HG02759 (cell line): ENCODE data around the gene PEAK1.
"Not testable (repeated sequence)": the region's sequence is repeated elsewhere in the genome, so short reads cannot be mapped to it uniquely, and the experiment has no call there.

ENCODE experiments used
- ATAC-seq: cut with Tn5 transposase; IDR thresholded peaks from one replicate; pipeline ENCODE4 v1.9.1; 2021; ENCODE audit warnings: mild to moderate bottlenecking, moderate library complexity; ENCODE audit not compliant: unreplicated experiment

PEAK1 gene

DNA sequence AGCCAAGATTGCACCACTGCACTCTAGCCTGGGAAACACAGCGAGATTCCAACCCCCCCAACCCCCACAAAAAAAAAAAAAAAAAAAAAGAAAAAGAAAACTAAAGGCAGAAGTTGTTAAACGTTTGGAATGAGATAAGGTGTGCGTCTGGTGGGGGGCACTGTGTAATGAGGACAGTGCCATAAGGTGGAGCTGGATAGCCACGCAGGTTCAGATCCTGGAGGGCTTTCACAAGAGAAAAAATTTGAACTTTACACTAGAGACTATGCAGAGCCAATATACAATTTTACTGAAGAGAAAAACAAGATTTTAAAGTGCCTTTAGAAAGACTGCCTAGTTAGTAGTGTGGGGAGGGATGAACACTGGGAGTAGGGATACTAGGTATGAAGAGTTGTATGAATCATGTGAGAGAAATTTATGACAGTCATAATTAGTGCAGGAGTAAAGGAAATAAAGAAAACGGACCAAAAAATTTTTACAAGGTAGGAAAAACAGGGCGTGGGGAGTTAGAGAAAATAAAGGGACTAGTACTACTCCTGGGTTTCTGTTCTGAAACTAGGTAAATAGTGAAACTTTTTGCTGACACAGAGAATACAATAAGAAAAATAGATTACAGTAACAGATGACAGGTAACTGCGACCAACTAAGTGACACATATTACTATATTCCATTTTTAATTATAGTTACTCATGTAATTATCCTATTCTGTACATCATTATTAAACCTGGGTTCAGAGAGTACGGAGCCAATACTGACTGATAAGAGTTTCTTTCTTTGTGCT lies 108.1 kb downstream of the PEAK1 start:
- ATAC-seq = no peak

DNA sequence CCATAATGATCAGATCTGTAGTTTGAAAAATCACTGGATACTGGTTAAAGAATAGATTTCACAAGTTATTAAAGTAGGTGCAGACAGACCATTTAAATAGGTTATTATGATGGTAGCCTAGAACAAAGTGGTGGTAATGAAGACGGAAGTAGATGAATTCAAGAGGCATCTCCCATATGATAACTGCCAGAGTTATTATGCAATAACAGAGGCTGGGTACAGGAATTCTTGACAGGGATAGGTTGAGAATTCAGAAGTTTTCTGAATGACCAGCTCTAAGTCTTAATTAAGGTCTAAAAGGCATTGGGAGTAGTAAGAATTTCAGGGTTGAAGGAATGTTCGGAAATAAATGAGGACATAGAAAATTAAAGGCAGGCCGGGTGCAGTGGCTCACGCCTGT lies 108.9 kb downstream of the PEAK1 start:
- ATAC-seq = no peak

DNA sequence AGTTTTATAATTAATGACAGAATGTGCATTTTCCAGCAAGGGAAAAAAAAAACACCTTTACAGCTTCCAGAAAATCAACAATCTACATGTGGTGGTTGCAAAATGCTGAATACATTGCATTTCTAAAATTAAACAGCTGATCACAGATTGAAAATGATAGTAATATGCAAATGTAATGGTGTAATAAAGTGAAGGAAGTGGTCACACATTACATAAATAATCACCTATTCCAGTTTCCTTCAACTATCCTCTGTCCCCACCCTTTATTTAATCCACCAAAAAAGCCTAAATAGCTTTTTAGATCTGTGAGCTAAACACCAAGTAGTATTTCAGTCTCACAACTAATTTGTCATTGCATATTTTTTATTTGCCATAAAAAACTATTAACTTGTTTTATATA lies 110.5 kb downstream of the PEAK1 start:
- no peak for ATAC-seq

DNA sequence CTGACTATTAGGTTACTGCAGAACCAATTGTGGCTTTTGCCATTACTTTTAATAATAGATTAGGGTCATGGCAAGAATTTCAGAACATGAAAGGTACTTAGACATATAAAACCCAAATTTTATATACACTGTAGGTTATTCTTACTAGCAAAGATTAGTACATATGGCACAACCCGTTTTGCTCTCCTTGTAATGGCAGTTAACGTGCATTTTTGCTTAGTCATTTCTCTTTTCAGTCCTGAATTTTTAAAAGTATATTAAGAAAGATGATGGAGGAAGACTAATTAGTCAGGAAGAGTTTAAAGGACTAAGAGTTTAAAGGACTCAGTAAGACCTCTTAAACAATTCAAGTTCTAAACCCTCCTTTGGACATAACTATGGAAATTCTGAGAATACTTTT lies 114.0 kb downstream of the PEAK1 start:
- no peak for ATAC-seq

DNA sequence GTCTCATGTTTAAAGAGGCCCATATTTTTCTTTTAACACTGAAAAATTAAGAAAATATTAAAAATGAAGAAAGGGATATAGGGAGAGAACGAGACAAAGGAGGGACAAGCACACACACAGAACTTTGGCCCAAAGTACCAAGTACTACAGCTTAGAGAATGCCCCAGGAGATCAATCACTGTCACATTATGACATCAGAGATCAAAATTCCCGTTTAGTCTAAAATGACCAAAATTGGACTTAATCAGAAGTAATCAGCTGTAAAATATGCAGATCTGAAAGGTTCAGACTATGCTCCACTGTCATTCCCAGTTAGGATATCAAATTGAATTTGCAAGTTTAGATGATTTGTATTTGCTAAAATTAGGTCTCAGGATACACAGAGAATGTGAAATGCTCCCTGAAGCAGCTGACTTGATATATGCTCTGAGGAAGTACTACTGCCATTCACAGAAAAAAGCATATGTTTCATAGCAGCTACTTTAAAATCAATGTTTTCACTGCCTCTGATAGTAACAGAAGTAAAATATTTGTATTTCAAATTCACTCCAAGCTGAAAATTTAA lies 123.0 kb downstream of the PEAK1 start:
- no peak for ATAC-seq

DNA sequence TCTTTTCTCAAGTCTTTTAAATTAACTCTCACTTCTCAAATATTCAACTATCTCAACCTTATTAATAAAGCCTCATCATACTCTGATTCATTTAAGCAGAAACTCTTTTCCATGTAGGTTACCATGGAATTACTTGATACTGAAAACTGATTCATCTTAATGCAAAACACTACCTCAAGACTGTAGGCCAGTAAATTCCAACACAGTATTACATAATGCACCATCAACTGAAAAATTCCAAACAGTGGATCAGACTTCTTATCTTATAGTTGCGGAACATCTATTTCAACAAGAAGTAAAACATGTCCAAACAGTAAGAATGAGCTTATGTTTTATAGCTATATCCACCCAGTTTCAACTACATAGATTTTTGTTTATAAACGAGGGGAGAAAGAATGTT lies 124.5 kb downstream of the PEAK1 start:
- ATAC-seq = no peak

DNA sequence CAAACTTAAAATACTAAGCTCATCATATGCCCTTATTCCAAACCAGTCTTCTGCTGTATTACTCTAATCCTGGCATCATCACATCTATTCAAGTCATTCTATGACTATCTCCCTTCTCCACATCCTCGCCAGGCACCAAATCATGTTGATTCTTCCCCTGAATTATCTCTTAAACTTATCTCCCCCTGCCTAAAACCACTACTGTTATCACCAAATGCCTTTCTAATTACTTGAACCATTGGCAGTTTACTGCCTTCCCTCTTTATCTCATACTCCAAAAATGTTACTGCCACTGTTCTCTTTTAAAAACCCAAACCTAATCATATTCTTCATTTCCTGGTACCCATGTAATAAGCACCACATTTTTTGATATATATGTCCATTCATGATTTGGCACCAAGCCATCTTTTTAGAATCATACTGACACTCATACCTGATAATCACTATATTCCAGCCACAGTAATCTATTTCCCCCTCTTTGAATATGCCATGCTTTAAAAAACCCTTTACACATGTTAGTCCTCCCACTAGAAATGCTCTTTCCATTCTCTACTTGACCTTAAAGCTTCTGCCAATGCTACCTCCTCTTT lies 126.8 kb downstream of the PEAK1 start:
- no peak for ATAC-seq

DNA sequence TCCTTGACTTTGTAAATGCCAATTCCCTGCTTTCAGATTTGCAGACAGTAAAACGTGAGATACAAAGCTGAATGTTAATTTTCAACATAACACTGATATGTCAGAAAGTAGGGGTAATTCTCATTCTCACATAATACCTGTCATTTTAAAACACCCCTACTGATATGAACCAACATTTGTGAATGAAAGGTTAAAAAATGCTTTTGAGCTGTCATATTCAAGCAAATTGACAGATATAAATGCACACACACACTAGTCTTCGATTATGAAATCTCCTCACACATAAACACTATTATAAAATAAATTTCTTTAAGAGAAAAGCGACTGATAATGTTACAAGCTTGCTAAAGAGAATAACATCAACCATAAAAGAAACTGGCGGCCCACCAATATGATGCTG lies 128.8 kb downstream of the PEAK1 start:
- no peak for ATAC-seq

DNA sequence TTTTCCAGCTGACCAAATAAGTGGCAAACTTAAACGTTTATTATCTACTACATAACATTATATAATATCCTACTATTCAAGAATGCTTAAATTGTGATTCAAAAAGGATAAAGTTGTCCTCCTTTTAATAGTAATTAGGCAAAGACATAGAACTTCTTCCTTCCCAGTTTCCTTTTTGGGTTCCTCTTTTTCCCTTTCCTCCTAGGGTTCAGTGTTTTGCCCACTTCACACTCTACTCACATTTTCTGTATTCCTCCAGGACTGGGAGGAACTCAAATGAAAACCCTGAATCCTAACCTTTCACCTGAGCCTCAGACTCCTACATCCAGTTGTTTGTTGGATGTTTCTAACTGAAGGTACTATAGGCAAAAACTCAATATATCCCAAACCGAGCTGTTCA lies 132.5 kb downstream of the PEAK1 start:
- ATAC-seq = no peak

DNA sequence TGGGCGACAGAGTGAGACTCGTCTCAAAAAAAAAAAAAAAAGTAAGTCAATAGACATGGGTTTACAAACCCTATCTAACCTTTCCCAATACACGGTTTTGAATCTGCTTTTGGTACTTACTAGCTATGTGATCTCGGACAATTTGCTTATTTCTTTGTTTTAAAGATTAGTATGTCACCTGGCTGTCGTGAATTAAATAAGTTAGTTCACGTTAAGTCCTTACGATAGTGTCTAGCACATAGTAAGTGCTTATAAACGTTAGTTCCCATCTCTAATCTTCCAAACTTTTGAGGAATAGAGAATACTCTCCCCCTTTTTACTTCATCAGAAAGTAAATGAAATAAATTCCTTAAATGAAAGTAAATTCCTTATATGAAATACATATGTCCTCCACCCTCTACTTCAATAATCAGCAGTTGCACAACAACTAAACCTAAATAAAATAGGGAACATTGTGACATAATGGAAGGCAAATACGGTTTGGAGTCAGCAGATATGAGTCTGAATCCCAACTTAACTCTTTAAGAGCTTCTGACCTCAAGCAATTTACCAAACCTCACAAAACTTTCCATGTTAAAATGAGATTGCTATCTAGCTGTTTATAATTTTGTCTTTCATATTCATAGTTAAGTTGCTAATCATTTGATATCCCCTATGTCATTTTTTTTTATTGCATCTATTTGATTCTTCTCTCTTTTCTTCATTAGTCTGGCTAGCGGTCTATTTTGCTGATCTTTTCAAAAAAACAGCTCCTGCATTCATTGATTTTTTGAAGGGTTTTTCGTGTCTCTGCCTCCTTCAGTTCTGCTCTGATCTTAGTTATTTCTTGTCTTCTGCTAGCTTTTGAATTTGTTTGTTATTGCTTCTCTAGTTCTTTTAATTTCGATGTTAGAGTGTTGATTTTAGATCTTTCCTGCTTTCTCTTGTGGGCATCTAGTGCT lies 134.6 kb downstream of the PEAK1 start:
- no peak for ATAC-seq

DNA sequence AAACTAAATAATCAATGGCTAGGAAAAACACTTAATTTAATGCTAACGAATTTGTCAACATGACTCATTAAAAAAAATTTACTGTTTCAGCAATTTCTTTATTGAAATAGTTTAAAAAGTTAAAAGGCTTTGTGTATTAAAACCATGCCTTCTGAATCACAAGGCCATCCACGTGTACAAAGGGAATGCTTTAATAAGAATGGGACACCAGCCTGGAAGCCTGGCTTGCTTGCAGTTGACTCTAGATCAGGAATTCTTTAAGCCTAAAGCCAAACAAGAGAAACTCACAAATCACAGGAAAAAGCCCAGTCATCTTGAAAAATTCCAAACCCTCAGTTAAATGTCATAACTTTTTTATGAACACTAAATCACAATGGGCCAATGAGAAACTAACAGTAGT lies 137.6 kb downstream of the PEAK1 start:
- no peak for ATAC-seq

DNA sequence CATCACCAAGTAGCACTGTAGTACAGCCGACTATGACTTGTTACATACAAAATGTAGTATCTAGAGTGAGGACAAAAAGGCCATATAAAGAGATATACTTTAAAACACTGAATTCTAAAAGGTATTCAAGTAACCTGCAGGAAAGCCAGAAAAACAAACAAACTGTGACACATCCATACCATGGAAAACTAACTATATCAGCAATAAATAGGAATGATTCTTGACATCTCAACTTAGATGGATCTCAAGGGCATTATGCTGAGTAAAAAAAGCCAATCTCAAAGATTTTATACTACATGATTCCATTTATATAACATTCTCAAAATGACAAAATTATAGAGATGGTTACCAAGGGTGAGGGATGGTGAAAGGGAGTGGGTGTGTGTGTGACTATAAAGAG lies 143.0 kb downstream of the PEAK1 start:
- ATAC-seq = no peak

DNA sequence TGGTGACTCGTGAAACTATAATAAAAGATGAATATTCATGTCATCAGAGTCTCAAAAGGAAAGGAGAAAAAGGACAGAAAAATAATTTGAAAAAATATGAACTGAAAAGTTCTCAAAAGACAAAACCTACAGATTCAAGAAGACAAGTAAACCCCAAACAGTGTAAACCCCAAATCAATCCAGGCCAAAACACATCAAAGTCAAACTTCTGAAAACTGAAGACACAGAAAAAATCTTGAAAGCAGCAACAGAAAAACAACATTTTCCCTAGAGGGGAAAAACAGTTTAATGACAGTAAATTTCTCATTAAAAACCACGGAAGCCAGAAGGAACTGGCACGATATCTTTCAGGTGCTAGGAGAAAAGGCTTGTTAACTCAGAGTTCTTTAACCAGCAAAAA lies 143.8 kb downstream of the PEAK1 start:
- ATAC-seq = no peak

DNA sequence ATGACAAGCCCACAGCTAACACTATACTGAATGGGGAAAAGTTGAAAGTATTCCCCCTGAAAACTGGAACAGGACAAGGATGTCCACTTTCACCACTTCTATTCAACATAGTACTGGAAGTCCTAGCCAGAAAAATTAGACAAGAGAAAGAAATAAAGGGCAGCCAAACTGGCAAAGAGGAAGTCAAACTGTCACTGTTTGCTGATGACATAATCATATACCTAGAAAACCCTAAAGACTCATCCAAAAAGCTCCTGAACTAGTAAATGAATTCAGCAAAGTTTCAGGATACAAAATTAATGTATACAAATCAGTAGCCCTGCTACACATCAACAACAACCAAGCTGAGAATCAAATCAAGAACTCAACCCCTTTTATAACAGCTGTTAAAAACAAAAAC lies 146.8 kb downstream of the PEAK1 start:
- ATAC-seq = not testable (repeated sequence)

DNA sequence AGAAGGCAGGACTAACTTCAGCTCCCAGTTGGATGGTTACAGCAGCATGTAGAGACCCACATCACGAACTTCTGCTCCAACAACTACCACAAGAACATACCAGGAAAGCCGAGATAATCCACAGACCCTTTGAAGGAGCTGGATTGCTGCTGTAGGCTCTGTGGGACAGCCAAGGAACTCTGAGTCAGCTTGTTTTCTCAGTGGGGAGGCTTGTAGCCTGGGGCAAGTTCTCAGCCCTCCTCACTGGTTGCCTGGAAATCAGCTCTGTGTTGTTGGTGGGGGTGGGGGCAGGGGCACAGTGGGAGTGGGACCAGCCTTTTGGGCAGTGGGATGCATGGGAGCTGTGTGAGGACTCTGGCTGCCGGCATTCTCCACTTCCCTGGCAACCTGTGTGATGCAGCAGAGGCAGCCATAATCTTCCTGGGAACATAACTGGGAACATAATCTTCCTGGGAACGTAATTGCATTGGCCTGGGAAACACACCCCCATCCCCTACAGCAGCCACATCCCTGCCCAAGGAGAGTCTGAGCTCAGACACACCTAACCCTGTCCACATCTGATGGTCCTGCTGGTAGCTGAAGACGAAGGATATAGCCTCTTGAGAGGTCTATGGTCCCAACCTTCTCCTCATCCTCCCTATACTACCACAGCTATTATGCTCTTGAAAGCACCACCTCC lies 153.1 kb downstream of the PEAK1 start:
- ATAC-seq = no peak

DNA sequence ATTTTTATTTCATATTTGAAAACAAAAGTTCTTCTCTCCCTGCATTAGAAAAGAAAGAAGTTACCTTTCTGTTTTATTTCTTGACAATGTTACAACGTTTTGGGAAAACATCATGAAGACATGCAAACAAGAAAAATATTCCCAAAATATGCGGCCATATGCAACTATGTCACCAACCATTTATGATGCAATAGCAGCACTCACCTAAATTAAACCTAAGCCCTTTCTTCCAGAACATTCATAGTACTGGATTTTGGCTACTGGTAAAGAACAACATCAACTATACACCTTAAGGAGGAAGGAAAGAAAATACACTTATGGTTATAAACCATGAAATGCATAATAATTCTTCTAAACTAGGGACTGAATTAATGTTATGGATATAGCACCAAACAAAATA lies 164.5 kb downstream of the PEAK1 start:
- ATAC-seq = no peak

DNA sequence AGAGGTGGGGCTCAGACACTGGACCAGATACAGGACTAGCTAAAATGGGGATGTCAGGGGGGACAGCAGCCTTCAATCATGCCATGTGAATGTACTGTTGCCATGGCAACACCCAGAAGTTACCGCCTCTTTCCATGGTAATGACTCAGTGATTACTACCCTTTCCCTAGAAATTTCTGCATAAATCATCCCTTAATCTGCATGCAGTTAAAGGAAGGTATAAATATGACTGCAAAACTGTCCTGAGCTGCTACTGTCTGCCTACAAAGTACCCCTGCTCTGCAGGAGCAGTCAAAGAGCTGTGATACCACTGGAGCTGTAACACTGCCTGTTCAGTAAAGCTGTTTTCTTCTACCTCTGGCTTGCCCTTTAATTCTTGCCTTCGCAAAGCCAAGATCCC lies 168.2 kb downstream of the PEAK1 start:
- no peak for ATAC-seq

DNA sequence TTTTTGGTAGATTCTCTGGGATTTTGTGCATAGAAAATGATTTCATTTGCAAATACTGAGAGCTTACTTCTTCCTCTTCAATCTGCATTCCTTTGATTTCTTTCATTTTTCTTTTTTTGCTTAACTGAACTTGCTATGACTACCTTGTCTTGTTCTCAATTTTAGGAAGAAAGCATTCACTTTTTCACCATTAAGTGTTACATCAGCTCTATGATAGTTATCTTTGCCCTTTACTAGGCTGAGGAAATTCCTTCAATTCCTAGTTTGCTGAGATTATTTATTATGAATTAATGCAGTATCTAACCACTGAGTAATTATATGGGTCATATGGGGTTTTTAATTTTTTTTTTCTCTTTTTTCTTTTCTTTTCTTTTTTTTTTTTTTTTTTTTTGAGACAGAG lies 172.8 kb downstream of the PEAK1 start:
- ATAC-seq = no peak

DNA sequence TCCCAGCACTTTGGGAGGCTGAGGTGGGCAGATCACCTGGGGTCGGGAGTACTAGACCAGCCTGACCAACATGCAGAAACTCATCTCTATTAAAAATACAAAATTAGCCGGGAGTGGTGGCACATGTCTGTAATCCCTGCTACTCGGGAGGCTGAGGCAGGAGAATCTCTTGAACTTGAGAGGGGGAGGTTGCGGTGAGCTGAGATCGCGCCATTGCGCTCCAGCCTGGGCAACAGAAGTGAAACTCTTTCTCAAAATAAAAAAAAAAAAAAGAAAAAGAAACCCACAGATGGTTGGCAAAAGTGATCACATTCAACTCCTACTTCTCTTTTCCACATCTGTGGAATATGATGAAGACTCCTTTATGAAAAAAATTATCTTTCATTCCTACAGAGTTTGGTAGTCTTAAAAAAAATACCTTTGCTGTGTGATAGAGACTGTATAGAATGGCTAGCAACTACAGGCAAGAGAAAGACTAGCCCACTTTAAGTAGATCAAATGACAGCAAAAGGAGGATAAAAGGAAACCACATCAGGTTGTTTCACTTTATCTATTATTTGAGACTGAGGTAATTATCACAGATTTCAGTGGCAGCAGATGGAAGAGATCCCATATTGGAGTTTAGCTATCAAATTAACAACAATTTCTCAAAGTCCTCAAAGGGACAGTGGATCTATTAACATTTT lies 176.0 kb downstream of the PEAK1 start:
- no peak for ATAC-seq

DNA sequence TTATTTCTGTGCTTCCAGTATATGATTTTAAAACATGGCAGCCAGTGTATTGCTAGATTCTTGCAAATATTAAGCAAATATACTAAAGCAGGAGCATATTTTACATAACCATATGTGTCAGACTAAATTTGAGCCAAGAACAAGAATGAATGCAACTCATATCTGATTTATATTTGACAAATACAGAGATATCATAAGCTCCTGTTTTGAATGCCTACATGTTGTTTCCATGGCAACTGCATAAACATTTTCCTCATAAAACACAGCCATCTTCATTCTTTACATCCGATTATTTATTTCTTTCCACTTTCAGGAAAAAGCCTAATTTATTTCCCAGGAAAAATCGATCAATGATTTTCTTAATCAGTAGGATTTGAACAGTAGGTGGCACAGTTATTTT lies 176.8 kb downstream of the PEAK1 start:
- ATAC-seq = no peak
